ENCODE measurements around the gene MSI2.

DNA sequence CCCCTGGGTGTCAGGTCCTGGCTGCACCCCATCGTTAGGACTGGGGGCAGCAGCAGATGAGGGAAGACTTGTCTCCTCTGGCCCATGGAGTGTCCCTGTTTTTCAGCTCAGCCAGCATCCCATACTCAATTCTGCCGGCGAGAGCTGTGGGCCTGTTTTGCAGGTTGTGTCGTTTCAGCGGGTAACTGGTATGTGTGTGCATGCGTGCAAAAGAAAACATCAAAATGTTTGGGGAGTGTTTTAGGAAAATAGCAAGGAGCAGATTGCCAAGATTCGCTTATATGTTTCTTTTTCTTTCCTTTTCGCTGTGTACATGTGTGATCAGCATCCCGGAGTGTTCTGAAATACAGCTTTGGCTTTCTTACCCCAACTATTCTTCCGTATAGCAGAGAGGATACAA lies 34.7 kb downstream of the MSI2 start:
- TF ChIP-seq CTCF (IDR thresholded peaks at IDR 0.05; ENCODE audit: insufficient read depth, low read depth, low read length) (no peak), EZH2 (IDR thresholded peaks at IDR 0.05; ENCODE audit: insufficient read depth, low read length) (no peak)
